Vagina (tissue), 2 donors: ENCODE measurements around the gene S100A5.

Experiments used
- POLR2A ChIP-seq, 2 donors: fragments of 450-650 bp; IDR thresholded peaks; one replicate each; pipeline ENCODE4 v1.6.1; 2017; ENCODE audit warnings: antibody characterized with exemption in 2 of 2, mild to moderate bottlenecking in 2 of 2, moderate library complexity in 2 of 2
- TF ChIP-seq, protein P1 (sequence below), 3 experiments: fragments of 450-650 bp in 2 of 3; fragments of 200-600 bp in 1 of 3; sonication (generic) in 1 of 3; IDR thresholded peaks; one replicate each; pipeline ENCODE4 v1.5.1; 2017 to 2019; ENCODE audit warnings: antibody characterized with exemption in 3 of 3, mild to moderate bottlenecking in 2 of 3, moderate library complexity in 2 of 3

GRCh38 chr1:153539395-153540093 lies 1.2 kb downstream of the S100A5 start:
- TF ChIP-seq, protein P1, sequence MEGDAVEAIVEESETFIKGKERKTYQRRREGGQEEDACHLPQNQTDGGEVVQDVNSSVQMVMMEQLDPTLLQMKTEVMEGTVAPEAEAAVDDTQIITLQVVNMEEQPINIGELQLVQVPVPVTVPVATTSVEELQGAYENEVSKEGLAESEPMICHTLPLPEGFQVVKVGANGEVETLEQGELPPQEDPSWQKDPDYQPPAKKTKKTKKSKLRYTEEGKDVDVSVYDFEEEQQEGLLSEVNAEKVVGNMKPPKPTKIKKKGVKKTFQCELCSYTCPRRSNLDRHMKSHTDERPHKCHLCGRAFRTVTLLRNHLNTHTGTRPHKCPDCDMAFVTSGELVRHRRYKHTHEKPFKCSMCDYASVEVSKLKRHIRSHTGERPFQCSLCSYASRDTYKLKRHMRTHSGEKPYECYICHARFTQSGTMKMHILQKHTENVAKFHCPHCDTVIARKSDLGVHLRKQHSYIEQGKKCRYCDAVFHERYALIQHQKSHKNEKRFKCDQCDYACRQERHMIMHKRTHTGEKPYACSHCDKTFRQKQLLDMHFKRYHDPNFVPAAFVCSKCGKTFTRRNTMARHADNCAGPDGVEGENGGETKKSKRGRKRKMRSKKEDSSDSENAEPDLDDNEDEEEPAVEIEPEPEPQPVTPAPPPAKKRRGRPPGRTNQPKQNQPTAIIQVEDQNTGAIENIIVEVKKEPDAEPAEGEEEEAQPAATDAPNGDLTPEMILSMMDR (IDR thresholded peaks at IDR 0.05) = no peak
- no peak for TF ChIP-seq POLR2A (IDR thresholded peaks at IDR 0.05)
